SK-N-DZ (cell line): Measurements from ENCODE around the gene ANG.
"Not testable (repeated sequence)": the region's sequence is repeated elsewhere in the genome, so short reads cannot be mapped to it uniquely, and the experiment has no call there.

ENCODE experiments used
- DNase-seq: peaks from one replicate; pipeline ENCODE4 v3.0.0-alpha.2; 2015; ENCODE audit warnings: low spot score

ANG gene

DNA sequence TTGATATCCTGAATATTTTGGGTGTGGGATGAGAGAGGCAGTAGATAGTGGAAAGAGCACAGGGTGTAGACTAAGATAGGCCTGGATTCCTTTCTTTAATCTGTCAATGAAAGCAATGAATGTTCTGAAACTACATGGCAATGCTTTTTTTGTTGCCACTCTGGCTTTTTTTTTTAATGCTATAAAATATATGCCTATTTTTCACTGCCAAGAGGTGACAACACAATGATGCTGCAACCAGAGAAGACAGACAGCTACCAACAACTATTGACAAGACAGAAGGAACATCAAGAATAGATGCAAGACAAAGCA, 9.4 kb downstream of the ANG start:
- no peak for DNase-seq

DNA sequence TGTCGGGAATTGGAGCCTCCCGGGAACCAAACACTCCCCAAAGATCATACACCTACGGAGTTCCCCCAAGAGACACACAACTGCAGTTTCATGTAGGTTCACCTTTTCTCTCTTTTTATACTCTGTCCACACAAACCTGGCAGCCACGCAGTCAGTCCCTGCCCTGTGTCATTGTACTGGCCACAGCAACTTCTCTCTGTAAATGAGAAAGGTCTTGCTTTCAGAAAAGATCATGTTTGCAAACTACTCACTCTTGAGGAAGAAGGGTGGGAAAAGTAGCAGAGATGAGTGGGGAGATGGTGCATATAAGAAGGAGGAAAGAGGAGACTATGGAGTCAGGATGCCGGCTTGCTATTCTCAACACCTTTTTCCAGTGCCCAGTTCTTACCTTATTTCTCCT, 10.4 kb downstream of the ANG start:
- DNase-seq: no peak

DNA sequence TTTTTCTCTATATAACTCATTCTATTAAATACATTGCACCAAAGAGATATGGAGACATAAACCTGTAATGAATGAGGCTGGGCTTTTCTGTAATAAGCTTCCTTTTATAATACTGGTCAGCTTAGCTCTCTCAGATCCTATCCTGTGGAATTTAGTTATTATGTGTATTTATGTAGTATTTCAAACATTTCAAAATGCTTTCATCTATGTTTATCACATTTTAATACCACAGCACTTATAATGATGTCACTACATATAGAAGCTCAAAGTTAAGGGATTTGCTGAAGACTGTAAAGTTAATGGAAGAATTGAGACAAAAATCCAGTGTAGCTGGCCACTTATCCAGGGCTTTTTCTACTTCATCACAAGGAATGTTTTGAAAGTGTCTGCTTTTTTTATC, 11.4 kb downstream of the ANG start:
- DNase-seq: no peak

DNA sequence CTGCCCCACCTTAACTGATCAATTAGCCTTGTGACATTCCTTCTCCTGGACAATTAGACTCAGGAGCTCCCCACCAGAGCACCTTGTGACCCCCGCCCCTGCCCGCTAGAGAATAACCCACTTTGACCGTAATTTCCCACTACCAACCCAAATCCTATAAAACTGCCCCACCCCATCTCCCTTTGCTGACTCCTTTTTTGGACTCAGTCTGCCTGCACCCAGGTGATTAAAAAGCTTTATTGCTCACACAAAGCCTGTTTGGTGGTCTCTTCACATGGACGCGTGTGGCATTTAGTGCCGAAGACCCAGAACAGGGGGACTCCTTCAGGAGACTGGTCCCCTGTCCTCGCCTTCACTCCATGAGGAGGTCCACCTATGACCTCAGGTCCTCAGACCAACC, 12.4 kb downstream of the ANG start:
- not testable (repeated sequence) for DNase-seq

DNA sequence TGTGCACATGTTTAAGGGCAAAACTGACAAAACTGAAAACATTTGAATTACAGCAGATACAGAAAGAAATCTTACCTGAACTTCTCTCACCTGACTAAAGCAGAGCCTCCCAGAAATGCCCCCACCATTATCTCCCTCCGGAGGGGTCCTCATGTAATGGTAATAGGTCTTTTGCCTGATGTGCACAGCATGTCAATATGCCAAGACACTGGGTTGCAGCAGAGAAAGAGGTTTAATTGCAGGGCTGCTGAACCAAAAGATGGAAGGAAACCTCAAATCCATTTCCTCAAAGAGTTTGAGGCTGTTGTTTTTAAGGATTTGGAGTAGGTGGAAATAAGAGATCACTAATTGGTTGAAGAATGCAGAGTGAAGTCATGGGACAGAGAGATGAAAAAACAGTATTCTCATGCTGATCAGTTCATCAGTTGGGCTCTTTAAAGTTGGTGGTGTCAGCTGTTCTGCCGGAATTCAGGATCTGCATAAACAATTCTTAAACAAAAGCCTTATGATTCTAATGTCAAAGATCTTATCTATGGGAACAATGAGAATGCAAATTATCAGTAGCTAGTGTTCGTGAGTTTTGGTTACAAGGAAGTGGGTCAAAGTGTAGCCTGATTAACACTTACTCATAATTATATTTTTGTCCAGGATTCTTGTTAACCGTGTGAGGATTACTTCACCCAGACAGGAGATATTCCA, 18.2 kb downstream of the ANG start:
- DNase-seq: no peak

DNA sequence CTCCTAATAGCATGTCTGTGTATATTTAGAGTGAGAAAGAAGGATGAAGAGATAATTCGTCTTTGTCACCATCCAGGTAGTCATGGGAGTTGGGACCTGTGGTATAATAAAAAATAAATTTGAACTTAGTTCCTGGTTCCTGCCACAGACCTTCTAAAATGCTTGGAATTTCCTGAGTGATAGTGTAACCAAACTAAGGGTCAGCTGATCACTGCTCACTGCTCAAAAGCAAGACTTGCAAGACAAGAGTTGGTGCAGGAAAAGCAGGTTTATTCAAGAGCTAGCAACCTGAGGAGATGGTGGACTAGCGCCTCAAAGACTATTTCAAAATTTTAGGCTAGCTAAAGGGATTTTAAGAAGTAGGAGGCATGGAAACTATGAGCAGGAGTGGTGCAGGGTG, 19.1 kb downstream of the ANG start:
- no peak for DNase-seq

DNA sequence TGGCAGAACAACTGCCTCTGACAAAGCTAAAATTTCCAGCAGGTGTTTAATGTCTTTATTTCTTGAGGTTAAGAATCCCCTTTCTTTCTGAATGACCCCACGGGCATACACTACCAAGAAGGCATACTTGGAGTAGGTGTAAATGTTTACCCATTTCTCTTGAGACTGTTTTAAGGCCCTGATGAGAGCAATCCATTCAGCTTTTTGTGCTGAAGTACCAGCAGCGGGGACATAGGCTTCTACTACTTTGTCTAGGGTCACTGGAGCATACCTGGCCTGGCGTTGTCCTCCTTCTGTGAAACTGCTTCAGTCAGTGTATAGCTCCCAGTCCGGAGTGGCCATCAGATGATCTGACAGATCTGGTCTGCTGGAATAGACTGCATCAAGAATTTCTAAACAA, 22.7 kb downstream of the ANG start:
- no peak for DNase-seq

DNA sequence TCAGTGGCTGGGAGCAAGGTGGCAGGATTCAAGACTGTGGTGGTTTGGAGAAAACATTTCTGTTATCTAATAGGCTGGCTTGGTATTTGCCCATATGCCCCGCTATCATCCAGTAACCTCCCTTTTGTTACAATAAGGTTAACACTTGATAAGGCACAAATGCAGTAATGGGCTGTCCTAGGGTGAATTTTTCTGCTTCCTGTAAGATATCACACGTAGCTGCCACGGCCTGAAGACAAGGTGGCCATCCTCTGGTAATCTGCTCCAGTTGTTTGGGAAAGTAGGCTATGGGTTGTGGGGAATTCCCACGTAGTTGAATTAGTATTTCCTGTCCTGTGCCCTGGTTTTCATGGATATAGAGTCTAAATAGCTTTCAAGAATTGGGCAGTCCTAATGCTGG, 23.1 kb downstream of the ANG start:
- no peak for DNase-seq

DNA sequence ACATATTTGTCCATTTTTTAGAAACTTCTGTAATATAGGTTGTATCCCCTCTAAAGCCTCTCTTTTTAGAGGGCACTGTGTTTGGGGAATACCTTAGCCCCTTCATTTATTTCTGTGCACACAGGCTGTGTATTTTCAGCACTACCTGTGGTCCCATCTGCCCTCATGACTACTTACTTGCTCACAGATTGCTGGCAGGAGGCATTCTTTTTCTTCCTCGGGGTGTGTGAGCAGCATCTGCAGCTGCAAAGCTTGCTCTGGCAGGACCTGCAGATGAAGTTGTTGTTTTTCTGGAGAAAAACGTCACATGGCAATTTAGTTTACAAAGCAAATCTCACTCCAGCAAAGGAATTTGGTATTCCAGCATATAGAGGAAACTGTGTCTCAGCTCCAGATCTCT, 24.3 kb downstream of the ANG start:
- DNase-seq: no peak

DNA sequence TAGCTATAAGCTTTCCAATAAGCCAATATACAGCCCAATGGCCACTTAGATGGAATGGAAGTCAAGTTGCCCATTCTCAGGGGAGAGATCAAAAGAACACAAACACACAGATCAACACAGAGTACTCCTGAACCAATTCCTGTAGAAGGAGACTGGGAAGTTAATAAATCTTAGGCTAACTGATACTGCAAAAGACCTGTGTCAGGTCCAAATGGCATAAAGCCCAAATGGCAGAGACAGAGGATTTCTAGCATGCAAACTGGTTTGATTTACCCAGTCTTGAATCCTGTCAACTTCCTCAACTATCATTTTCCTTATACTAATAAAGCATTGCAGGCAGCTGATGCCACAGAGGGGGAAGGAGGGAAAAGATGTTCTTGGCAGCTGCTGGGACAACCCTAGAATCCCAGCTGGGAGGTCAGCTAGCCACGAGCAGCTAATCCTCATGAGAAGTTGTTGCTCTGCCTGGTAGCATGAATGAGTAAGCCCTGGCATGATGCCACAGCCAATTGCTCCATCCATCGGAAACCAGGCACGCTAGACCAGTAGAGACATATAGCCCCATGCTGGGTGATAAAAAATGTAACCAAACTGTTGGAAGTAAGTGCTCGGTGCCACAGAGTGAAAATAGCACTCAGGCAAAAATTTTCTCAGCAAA, 26.2 kb downstream of the ANG start:
- DNase-seq: no peak

DNA sequence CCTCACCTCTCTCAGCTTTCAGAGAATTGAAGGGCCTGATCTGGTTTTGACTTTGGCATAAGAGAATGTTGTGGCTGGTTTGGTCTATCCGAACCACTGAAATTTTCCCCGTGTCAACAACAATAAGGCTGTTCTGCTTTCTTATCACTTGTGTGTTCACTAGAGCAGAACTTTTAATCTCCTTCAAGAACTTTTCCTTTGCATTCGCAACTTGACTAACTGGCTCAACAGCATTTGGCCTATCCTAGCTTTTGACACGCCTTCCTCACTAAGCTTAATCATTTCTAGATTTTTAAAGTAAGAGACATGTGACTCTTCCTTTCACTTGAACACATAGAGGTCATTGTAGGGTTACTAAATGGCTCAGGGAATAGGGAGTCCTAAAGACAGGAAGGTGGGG, 31.2 kb downstream of the ANG start:
- no peak for DNase-seq

DNA sequence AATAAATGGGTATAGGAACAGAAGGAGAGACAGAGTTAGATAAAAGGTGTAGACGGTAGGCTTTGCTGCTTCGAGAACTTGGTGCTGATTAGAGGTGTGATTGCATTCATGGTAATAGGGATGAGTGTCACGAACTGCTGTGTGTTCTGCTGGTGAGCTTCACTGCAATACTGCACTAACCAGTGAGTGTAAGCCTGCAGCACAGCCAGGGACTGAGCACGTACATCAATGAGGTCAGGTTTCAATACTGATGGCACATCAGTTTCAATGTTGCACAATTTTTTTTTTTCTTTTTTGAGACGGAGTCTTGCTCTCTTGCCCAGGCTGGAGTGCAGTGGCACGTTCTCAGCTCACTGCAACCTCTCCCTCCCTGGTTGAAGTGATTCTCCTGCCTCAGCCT, 32.2 kb downstream of the ANG start:
- no peak for DNase-seq

DNA sequence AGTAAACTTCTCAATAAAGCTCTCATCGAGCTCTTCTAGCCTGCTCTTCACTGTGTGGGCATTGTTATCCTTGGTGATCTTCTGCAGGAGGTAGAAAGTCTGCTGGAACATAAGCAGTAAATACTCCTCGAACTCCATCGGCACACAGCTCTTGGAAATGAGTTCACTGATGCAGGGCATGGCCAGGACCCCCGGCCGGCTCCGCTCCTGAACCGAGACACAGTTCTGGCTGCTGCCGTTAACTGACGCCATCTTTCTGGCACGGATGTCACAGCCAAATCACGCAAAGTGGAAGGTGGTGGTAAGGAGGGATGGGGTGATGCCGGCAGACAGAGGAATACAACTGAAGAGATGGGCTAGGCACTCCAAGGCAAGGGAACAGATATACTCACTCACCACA, 33.5 kb downstream of the ANG start:
- DNase-seq: no peak

DNA sequence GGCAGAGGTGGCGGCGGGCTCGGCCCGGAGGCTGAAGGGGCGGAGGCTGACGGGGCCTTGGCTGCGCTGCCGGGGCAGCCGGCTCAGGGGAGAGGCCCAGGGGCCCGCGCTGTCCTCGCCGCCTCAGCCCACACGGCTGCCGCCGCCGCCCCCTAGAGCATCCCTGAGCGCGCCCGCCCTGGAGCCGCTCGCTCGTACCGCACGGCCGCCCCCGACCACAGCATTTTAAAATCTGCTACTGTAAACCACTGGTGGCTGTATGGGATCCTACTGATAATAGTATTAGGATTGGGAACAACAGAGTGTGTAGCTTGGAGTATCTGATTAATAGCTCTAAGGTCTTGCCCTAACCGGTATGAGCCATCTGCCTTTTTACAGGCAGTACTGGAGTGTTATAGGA, 34.9 kb downstream of the ANG start:
- DNase-seq: no peak

DNA sequence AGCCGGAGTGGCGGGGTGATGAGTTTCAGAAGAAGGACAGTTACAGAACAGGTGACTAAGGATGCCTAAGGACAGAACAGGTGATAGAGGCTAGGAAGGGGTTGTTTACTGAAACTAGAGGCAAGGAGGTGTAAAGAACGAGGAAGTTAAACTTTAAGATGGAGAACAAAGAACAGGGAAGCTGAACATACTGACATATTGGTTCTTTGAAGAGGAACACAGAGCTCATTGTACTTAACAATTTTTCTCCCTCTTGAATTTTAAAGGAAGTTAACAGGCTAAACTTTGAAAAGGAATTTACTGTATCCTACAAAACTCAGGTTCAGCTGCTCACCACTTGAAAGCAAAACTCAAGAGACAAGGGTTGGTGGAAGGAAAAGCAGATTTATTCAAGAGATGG, 37.6 kb downstream of the ANG start:
- DNase-seq: not testable (repeated sequence)

DNA sequence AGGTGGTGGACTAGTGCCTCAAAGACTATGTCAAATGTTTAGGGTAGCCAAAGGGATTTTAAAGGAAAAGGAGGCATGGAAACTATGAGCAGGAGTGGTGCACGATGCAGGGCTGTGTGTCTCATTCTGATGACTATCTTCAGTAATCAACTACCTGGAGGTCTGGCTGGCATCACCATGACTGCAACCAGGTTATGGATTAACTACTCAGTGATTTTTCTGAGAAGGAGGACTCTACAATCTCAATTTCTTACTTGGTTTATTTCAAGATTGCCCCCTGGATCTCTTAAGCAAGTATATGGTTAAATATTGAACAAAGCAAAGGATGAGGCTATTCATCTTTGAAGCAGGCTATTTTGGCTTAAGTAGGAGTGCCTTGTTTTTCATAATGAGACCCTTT, 38.0 kb downstream of the ANG start:
- DNase-seq: no peak

DNA sequence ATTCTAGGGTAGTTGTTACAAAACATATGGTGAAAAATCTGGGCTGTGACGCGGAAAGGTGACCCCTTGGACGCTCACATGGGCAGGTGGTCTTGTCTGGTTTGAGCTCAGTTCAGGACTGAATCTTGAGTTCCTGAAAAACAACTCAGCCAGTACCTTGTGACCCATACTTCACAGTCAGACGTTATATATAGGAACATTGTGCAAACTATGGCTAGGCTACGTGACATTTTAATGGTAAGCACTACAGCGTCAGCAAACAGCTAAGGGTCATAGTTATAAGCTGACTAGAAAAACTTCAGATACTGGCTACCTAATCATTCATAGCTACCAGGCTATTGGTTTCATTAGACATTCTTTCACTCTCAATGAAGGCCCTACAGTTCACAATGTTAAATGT, 42.3 kb downstream of the ANG start:
- no peak for DNase-seq

DNA sequence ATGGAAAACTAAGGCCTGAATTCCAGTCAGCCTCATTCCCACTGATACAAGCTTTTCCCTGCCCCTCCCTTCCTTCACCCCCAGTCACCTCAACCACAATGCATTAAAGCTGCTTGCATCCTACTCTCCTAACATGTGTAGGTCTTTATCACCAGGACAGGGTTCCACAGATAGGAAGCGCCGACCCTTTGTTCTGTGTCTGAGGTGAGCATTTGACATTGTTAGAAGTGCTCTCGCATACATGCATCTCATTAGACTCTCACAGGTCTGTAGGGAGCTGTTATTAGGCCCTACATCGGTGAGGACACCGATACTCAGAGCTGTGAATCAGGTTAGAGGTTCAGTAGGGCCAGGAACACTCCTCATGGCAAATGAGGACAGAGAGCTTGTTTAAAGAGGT, 43.9 kb downstream of the ANG start:
- no peak for DNase-seq

DNA sequence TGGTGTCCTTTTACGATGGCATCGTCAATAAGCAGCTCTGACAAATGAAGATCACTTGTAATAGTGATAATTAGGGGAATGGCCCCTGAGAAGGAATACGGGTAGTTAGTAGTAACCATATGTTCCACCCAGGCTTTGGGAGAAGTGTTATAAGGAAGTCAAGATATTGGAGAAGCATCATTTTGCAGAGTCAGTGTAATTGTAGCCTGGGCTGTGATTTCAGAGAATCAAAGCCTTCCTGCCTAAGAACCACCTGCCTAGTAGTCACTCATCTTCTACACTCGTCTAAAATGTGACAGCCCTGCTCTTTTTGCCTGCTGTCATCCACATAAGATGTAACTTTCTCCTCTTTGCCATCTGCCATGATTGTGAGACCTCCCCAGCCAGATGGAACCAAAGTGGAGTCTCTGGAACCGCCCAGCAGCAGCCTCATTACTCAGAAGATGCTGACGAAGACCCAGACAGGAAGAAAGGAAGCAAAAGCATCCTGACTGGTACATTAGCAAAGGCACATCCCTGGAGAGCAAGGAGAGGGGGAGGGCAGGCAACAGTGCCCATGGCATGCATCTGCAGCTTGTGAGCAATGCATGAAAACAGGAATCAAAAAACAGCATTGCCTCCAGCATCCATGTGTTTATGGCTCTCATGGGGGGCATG, 44.5 kb downstream of the ANG start:
- no peak for DNase-seq

DNA sequence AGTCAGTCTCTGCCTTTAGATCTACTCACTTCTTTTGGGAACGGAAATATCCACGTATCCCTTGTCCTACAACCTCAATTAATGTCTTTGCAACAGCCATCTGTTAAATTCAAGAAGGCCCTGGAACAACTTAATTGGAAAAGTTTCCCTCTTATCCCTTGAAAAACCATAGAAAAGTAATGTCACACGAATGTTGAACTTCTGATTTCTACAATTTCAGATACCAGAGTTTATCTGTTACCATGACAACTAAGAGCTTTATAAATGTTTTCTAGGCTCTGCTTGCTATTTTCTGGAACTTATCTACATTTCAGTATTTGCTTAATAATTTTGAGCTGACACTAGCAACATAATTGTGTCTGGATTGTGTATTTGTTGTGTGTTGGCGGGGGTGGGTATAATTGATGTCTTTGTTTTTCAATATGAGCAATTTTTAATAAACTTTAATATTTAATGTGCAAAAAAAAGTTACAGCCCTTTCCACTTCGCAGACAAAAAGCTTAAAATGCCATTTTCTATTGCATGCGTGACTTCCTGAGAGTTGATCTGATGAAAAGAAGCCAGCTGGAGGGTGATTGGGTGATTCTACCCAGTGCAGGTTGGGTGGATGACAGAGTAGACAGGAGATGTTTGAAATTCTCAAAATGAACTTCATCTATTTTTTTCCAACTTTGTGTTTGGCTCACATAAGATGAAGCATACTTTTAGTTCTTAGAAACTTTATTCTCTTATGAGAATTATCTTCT, 45.3 kb downstream of the ANG start:
- no peak for DNase-seq

DNA sequence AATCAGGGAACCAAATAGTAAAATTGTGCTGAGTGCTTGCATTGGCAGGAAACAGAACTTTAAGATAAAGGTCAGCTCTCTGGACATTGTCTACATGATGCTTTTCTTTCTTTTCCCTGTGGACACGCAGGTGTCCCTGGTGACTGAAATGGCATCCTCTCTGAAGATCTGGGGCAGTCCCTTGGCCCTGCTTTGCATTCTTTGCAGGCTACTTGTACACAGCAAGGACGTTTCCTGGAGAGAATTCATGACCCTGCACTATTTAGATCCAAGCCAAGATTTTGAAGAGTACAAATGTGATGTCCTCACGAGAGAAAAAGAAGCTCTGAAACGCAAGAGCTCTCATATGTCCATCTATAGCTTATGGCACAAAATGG, 45.9 kb downstream of the ANG start:
- DNase-seq: no peak

DNA sequence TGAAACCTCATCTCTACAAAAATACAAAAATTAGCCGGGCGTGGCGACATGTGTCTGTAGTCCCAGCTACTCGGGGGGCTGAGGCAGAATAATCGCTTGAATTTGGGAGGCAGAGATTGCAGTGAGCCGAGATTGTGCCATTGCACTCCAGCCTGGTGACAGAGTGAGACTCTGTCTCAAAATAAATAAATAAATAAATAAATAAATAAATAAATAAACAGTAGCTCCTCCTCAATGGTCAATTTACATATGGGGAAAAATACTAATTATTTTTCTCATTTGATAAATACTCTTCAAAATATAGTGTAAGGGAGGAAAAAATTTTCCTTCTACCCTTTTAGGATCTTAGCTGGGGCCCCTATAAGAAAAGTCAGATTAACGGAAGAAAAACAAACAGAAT, 49.7 kb downstream of the ANG start:
- not testable (repeated sequence) for DNase-seq

DNA sequence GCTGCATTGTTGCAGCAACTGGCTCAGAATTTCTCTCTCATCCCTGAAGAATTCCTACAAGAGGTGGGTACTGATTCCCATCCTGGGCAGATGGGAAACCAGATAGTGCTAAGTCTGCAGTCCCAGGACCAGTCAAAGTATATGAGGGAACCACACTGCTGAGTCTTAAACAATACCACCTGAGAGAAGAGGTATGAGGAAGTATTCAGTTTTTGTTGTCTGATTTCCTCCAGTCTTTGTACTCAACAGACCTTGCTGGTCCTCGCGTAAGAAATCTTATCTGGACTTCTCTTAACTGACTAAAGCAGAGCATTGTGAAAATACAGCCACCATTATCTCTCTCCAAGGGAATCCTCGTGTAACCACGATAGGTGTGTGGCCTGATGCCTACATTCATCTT, 53.6 kb downstream of the ANG start:
- no peak for DNase-seq
